ENCODE measurements around the gene LRRN2.

Gene LRRN2

GRCh38 chr1:204706838-204707509 lies 21.4 kb upstream of the LRRN2 start:
- TF ChIP-seq, protein P1, sequence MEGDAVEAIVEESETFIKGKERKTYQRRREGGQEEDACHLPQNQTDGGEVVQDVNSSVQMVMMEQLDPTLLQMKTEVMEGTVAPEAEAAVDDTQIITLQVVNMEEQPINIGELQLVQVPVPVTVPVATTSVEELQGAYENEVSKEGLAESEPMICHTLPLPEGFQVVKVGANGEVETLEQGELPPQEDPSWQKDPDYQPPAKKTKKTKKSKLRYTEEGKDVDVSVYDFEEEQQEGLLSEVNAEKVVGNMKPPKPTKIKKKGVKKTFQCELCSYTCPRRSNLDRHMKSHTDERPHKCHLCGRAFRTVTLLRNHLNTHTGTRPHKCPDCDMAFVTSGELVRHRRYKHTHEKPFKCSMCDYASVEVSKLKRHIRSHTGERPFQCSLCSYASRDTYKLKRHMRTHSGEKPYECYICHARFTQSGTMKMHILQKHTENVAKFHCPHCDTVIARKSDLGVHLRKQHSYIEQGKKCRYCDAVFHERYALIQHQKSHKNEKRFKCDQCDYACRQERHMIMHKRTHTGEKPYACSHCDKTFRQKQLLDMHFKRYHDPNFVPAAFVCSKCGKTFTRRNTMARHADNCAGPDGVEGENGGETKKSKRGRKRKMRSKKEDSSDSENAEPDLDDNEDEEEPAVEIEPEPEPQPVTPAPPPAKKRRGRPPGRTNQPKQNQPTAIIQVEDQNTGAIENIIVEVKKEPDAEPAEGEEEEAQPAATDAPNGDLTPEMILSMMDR (IDR thresholded peaks at IDR 0.05; ENCODE audit: control insufficient read depth, insufficient read depth, low read depth, low read length, missing control alignments) = no peak
- H3K4me3 ChIP-seq (ENCODE audit: control insufficient read depth, low read depth, low read length) = no peak overlapping the region
- DNase-seq (ENCODE audit: low read depth) = no peak

DNA sequence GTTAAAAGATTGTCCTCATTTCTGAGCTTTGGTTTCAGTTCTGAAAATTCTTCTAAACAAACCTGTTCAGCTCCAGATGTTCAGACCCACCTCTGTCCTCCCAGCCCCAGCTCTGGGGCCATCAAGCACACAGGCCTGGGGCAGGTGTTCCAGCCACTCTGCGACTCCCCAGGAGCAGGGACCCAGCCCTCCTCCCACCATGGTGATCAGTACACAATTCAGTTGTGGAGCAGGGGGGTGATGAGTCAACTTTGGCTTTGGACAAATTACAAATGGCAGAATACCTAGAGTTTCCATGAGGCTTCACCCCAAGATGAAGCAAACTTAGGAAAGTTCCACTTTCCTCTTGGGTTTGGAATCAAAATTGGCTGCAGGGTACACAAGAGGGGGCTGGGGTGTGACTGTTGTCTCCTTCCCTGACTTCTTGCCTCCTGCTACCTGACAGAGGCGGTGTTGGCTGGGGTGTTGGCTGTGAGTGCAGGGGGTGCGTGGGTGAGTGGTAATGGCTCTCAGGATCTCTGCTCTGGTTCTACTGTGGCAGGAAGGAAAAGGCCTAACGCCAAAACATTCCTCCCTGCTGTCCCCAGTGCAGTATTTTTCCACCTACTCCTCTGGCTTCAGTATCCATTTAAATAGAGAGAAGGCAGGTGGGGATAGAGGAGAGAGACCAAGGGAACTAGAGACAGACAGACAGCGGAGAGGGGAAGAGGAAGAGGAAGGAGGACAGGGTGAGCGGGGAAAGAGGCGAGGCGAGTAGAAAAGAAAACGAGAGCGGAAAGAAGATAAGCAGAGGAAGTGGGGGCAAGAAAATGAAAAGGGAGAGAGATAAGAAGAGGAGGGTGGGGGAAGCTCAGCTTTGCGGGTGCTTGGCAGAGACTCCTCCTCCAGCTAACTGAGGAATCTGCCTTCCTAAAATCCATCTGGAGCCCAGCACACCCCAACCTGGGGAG lies 20.6 kb upstream of the LRRN2 start:
- no peak for DNase-seq (ENCODE audit: low read depth)
- TF ChIP-seq, protein P1 (IDR thresholded peaks at IDR 0.05; ENCODE audit: control insufficient read depth, insufficient read depth, low read depth, low read length, missing control alignments) = no peak
- H3K4me3 ChIP-seq (ENCODE audit: control insufficient read depth, low read depth, low read length) = no peak overlapping the region

DNA sequence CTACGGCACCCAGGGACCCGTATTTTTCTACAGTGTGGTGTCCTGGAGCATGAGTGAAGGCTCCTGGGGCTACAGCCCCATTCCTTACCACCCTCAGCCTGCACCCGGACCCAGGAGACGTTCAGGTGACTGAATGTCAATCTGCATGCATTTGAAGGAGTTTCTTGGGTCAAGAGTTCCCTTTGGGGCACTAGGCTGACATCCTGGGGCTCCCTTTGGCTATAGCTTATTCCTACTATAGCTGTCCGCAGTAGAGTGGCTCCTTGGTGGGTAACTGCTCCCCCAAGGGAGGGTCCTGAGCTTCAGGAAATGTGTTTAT lies 19.9 kb upstream of the LRRN2 start:
- TF ChIP-seq, protein P1 (IDR thresholded peaks at IDR 0.05; ENCODE audit: control insufficient read depth, insufficient read depth, low read depth, low read length, missing control alignments) = no peak
- no peak for DNase-seq (ENCODE audit: low read depth)
- no peak overlapping the region for H3K4me3 ChIP-seq (ENCODE audit: control insufficient read depth, low read depth, low read length)

DNA sequence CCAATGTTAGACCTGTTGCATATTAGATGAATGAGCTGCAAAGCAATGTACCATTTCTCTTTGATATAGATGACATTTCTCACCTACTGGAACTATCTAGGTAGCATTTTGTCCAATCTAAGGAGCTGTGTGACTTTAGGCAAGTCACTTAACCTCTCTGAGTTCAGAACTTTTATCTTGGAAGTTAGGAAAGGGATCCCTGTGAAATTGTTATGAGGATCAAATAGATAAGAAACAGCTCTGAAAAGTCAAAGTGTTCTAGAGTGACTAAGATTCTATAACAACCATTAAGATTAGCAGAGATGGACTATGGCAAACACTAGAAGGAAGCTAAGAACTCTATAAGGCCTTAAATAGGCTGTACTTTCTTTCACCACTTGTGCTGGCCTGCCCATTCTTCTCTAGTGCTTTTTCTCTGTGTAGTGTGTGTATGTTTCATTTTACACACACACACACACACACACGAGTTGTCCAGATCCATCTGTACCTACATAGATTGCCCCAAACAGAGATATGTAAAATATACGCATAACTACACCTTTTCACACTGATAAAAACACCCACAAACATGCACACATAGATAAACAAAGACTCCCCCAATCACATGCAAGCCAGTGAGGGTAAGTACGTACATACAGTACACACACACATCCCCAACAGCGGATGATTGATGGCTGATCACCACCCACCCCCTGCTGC lies 19.4 kb upstream of the LRRN2 start:
- no peak overlapping the region for H3K4me3 ChIP-seq (ENCODE audit: control insufficient read depth, low read depth, low read length)
- no peak for DNase-seq (ENCODE audit: low read depth)
- TF ChIP-seq, protein P1 (IDR thresholded peaks at IDR 0.05; ENCODE audit: control insufficient read depth, insufficient read depth, low read depth, low read length, missing control alignments) = no peak

GRCh38 chr1:204703826-204704612 lies 18.5 kb upstream of the LRRN2 start:
- DNase-seq (ENCODE audit: low read depth) = no peak
- TF ChIP-seq, protein P1 (IDR thresholded peaks at IDR 0.05; ENCODE audit: control insufficient read depth, insufficient read depth, low read depth, low read length, missing control alignments) = no peak
- H3K4me3 ChIP-seq (ENCODE audit: control insufficient read depth, low read depth, low read length) = no peak overlapping the region

GRCh38 chr1:204703268-204703664 lies 17.7 kb upstream of the LRRN2 start:
- DNase-seq (ENCODE audit: low read depth) = no peak
- H3K4me3 ChIP-seq (ENCODE audit: control insufficient read depth, low read depth, low read length) = no peak overlapping the region
- TF ChIP-seq, protein P1 (IDR thresholded peaks at IDR 0.05; ENCODE audit: control insufficient read depth, insufficient read depth, low read depth, low read length, missing control alignments) = no peak
